AG04449 (cell line): Measurements from ENCODE around the gene SMOC2.

Experiments used
- CTCF ChIA-PET: fragments of 350-600 bp; formaldehyde crosslinking; extraction: SDS; loops from one replicate; lab custom pipeline; 2021; ENCODE audit warnings: antibody characterized with exemption; lab: Yijun Ruan, JAX
- POLR2A ChIA-PET: fragments of 400-600, 350-600 bp; formaldehyde crosslinking; extraction: SDS; loops from one replicate; lab custom pipeline; 2020; ENCODE audit warnings: antibody characterized with exemption, inconsistent platforms; lab: Yijun Ruan, JAX
- DNase-seq: peaks from one replicate; pipeline ENCODE4 v3.0.0-alpha.2; 2010; ENCODE audit warnings: low read depth, low spot score
- H3K4me3 ChIP-seq: 2 replicates; pipeline ENCODE4 v1.5.1; 2011; ENCODE audit warnings: low read depth, mild to moderate bottlenecking, control low read depth, low read length
- CTCF ChIP-seq: IDR thresholded peaks from one replicate; pipeline ENCODE4 v1.5.1; 2011; ENCODE audit warnings: mild to moderate bottlenecking, moderate library complexity, low read length, control low read depth, inconsistent platforms; ENCODE audit not compliant: insufficient read depth; ENCODE audit errors: missing control alignments

The SMOC2 gene

GRCh38 chr6:168638468-168639271 lies 197.7 kb downstream of the SMOC2 start:
- DNase-seq, result no peak
- no peak overlapping the region for H3K4me3 ChIP-seq
- CTCF ChIA-PET, result no interaction called here
- POLR2A ChIA-PET, result no interaction called here
- no peak for TF ChIP-seq CTCF

GRCh38 chr6:168640181-168640580 lies 199.2 kb downstream of the SMOC2 start:
- POLR2A ChIA-PET, result no interaction called here
- DNase-seq, result no peak
- CTCF ChIA-PET, result no interaction called here
- no peak overlapping the region for H3K4me3 ChIP-seq
- TF ChIP-seq CTCF, result no peak

GRCh38 chr6:168640768-168641167 lies 199.8 kb downstream of the SMOC2 start:
- TF ChIP-seq CTCF, result no peak
- H3K4me3 ChIP-seq, result no peak overlapping the region
- CTCF ChIA-PET, result no interaction called here
- no peak for DNase-seq
- POLR2A ChIA-PET, result no interaction called here

GRCh38 chr6:168641446-168641845 lies 200.5 kb downstream of the SMOC2 start:
- POLR2A ChIA-PET, result no interaction called here

GRCh38 chr6:168643401-168643800 lies 202.4 kb downstream of the SMOC2 start:
- H3K4me3 ChIP-seq, result no peak overlapping the region
- no peak for TF ChIP-seq CTCF
- CTCF ChIA-PET, result no interaction called here
- POLR2A ChIA-PET, result no interaction called here
- DNase-seq, result no peak

More at GRCh38 chr6:168641446-168641845, 200.5 kb downstream of the SMOC2 start:
- no peak for TF ChIP-seq CTCF
- CTCF ChIA-PET, result no interaction called here
- no peak overlapping the region for H3K4me3 ChIP-seq
- DNase-seq, result no peak

- ChIA-PET CTCF (no interaction called here), POLR2A (no interaction called here)
- no peak for DNase-seq
- H3K4me3 ChIP-seq, result no peak overlapping the region
- no peak for TF ChIP-seq CTCF
These were observed 204.3 kb downstream of the SMOC2 start for GRCh38 chr6:168645326-168645725.
